KBM-7 (cell line): Measurements from ENCODE around the gene ZNF76.

Source experiments
- DNase-seq: peaks from one replicate; pipeline ENCODE4 v3.0.0-alpha.2; 2015
- in situ Hi-C: fragments of 300-500 bp; cut with MboI; formaldehyde crosslinking; loops from 2 replicates; pipeline ENCODE4 v1.14.3; 2020; ENCODE audit warnings: low sequenced_read_pairs, low pct_unique_long_range_greater_than_20kb, mixed read lengths

ZNF76 gene

DNA sequence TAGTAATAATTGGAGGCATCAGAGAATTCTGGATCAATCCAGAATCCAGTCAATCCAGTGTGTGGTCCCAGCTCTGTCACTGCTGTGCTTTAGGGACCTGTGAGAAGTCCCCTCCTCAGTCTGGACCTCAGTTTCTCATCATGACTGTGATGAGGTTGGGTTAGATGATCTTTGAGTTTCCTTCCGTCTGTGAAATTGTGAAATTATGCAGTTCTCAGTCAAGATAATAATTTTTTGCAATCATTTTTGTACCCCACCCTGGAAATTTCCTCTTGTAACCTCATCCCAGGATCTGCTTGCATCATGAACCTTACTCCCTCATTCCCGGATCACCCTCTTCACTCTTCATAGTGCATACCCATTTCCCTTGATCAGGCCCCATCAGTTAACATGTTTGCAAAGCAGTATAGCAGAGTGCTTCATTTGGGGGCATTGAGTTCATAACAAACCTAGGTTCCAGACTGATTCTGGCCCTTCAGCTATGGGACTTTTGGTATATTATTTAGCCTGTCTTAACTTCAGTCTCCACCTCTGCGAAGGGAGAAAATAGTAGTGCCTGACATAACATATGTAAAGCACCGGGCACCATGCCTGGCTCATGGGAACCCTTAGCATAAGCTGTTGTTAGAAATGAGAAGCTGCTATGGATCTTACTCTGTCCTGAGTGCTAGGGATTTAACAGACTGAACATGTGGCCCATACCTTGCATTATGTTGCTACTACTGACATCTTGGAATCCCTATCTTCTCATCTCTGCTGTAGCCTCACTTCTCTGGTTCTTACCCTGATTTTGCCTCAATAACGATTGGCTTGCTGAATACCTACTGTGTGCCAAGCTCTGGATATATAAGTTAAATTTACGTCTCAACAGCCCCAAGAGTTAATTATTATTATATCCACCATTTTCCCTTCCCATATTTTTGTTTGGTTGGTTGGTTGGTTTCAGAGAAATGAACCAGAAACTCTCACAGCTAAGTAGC, 1.3 kb downstream of the ZNF76 start:
- DNase-seq, result no peak
- in situ Hi-C loops, result no loop called here

DNA sequence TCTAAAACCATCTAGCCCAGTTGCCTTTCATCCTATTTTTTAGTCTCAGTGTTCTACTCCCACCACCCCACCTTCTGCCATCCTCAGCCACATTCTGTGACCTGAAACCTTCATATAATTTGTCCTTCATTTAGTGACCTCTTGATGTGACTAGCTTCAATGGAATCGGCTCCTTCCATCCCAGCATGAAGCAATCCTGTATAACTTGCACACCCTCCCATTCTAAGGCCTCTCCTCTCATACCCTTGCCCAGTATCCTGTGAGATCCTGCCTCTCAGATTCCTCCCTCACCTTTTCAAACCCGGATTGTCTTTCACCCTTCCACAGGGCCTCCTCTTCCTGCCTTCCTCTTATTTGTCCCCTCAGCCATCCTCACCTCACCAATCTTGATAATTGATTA, 3.1 kb downstream of the ZNF76 start:
- in situ Hi-C loops, result no loop called here

DNA sequence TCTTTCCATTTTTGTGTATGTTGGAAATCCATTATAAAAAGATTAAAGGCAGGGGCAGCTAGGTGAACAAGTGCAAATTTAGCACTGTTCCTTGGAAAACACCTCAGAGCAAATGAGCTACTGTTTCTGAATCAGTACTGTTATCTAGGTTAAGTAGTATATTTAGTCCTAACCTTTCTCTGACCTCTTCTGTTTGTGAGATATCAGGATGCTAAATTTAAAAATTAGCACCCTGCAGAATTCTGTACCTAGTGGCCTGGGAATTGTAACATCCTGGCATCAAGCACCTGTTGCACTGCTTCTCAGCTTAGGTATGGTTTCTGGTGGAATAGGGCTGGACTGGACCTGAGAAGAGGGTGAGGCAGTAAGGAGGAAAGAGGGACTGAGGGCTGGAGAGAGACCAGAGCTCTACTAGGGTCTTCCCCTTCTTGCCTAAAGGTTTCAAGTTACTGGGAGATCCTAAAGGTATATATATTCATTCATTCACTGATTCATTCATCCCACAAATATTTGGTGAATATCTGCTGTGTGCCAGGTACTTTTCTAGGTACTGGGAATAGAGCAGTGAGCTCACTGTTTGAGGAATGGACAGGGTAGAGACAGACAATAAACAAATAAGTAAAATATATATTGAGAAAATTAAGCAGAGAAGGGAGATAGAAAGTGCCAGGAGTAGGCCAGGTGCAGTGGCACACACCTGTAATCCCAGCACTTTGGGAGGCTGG, 5.2 kb downstream of the ZNF76 start:
- no peak for DNase-seq
- in situ Hi-C loops, result no loop called here

More for the DNA sequence above, 3.1 kb downstream of the ZNF76 start:
- no peak for DNase-seq

DNA sequence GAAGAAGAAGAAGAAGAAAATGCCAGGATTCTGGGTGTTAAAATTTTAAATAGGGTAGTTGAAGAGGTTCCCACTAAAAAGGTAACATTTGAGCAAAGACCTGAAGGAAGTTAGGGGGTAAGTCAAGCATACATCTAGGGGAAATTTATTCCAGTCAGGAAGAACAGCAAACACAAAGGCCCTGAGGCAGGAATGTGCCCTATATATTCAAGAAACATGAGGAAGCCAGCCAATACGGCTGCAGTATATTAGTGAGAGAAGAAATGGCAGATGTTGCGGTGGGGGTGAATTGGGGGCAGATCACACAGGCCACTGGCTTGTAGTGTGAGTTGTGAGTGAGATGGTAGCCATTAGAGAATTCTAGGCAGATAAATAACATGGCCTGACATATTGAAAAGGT, 6.0 kb downstream of the ZNF76 start:
- DNase-seq, result no peak
- in situ Hi-C loops, result no loop called here

DNA sequence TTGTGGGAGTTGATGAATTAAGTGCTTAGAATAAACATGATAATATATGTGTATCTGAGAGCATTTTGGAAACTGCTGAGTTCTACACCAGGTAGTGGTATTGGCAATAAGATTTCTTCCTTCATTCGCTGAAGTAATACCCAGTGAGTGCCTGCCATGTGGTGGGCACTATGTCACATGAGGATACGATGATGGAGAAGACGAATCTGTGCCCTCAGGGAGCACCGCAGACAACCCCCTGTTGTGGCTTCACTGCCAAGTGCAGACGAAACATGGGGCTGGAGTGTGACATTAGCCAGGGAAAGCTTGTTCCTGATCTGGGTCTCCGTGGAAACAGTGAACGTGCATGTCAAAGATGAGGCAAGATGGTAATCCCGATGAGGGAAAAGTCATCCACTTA, 7.9 kb downstream of the ZNF76 start:
- in situ Hi-C loops, result no loop called here
- no peak for DNase-seq

DNA sequence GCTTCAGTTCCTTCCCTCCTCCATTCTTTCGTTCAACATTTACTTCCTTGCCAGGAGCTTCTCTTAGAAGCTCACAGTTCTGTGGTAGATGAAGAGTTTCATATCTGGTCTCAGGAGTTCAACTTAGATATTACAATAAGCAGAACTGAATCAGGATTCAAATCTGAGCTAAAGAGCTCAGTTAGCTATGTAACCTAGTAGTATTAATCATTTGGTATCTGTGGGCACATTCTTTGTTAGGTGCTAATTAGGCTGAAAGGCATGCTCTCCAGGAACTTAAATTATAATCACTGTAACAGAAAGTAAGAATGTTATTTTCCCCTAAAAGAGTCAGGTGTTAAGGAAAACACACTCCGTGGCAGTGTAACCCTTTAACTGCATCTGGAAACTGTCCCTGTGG, 8.4 kb downstream of the ZNF76 start:
- no peak for DNase-seq
- in situ Hi-C loops, result no loop called here

DNA sequence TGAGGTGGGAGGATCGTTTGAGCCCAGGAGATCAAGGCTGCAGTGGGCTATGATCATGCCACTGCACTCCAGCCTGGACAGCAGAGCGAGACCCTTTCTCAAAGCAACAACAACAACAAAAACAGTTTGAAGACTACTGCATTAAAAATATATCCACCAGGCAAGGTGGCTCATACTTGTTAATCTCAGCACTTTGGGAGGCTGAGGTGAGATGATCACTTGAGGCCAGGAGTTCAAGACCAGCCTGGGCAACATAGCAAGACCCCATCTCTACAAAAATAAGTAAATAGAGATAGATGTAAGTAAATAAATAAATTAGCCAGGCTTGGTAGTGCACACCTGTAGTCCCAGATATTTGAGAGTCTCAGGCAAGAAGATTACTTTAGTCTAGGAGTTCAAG, 12.5 kb downstream of the ZNF76 start:
- in situ Hi-C loops, result no loop called here
- no peak for DNase-seq

DNA sequence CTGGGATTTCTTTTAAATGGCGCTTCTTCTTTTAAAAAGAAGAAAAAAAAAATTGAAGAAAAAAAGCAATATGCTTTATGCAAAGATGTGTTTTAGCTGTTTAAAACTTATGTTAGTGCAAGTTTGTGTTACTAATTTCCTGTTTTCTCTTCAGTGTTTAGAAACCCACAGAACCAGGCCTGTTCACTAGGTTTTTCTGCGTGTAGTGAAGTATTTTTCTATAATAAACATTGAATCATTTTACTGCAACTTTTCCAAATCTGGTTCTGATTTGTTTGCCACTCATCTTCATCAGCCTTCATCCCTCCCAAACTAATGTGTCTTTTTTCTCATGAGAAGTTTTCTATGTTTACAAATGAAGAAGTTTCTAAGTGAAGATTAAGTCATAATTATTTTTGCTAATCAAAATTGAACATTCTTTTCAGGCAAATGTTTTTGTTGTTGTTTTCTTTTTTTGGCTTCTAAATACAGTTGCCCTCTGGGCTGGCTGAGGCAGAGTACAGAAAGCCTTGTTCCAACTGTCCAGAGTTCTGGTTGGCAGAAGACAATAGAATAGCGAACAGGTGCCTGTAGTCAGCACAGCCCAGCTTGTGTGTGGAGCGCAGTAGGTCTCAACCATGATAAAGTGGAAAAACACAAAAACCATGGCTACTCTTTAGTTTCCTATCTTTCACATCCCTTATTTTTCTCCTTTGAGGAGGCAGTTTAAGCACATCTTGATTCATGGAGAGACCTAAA, 14.5 kb downstream of the ZNF76 start:
- DNase-seq, result no peak
- in situ Hi-C loops, result no loop called here

DNA sequence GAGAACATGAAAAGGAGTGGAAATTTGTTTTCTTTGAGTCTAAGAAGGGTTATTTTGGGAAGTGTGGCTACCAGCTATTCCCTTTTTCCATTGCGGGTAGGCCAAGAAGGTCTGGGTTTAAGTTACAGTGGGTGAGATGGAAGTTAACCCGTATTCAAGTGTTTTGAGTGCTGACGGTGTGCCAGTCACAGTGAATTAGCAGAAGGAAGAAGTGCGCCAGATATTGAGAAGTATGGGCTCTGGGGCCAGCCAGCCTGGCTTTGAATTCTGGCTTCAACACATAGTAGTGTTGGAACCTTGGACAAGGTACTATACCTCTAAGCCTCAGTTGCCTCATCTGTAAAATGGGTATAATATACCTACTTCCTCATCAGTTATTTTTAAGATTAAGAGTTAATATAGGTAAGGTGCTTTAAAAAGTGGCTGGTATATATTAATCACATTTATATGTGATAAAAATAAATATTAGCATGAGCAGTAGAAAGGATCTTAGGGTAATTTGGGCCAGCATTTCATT, 16.3 kb downstream of the ZNF76 start:
- no peak for DNase-seq
- in situ Hi-C loops, result no loop called here

DNA sequence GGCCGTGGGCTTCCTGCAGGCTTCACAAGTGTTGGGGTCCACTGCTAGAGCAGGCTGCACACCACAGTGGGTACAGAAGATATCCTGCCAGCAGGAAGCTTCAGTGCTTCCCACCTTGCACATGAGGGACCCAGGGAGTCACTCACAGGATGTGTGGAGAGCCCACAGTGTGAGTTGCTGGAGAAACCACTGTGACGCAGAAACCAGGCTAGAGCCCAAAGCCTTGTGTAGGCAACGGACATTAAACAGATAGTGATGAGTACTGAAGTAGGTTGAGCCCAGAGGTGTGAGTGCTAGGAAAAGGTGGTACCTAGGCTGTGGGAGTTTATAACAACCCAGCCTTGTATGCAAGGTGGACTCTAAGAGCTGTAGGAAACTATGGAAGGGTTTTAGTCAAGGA, 19.2 kb downstream of the ZNF76 start:
- DNase-seq, result no peak
- in situ Hi-C loops, result no loop called here

DNA sequence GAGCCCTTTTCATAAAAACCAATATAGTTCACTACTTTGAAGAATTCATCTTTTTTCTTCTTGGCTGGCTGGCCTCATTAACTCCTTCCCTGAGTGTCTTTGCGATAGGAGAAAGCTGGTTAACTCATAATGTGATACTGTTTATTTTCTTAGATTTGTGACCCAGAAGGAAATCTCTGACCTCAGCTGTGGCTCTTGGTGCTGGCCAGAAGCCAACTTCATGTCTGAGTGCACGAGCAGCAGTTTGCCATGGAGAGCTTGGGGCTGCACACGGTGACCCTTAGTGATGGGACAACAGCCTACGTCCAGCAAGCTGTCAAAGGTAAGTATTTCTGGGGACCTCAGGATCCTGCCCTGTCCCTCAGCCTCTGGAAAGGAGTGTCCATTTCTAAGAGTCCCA, 21.4 kb downstream of the ZNF76 start:
- in situ Hi-C loops, result no loop called here
- DNase-seq, result no peak

DNA sequence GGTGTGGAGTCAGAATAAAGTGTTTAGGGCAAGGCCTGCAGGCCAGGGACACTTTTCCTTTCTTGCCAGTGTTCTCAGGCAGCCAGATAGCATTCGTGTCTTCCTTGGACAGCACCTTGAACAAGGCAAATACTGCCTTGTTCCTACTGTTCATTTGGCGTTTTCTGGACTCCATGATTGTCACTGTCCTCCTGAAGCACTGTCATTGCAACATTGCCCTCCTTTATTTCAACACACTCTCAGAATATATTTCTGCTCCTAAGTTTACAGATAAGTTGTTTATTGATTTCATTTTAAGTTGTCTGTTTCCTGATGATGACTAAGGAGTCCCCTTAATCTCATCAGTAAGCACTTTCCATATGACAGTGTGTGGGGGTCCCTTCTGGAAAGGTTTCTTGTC, 22.9 kb downstream of the ZNF76 start:
- no peak for DNase-seq

DNA sequence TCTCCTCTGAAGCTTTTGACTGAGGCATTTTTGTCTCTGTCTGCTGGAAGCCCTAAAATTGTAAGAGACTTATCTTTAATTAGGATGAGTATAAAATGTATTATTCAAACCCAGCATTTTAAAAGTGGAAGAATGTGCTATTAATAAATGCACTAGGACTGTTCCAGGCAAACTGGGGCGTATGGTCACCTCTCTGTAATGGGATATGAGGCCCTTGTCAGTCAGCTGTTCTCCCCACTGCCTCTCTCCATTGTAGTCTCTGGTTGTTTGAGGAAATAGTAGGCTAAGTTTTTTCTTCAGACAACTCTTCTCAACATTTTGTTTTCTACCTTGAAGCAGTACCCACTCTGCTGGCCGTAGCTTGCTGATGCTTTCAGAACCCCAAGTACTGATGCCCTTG, 23.8 kb downstream of the ZNF76 start:
- in situ Hi-C loops, result no loop called here

More for the DNA sequence above, 22.9 kb downstream of the ZNF76 start:
- in situ Hi-C loops, result no loop called here

DNA sequence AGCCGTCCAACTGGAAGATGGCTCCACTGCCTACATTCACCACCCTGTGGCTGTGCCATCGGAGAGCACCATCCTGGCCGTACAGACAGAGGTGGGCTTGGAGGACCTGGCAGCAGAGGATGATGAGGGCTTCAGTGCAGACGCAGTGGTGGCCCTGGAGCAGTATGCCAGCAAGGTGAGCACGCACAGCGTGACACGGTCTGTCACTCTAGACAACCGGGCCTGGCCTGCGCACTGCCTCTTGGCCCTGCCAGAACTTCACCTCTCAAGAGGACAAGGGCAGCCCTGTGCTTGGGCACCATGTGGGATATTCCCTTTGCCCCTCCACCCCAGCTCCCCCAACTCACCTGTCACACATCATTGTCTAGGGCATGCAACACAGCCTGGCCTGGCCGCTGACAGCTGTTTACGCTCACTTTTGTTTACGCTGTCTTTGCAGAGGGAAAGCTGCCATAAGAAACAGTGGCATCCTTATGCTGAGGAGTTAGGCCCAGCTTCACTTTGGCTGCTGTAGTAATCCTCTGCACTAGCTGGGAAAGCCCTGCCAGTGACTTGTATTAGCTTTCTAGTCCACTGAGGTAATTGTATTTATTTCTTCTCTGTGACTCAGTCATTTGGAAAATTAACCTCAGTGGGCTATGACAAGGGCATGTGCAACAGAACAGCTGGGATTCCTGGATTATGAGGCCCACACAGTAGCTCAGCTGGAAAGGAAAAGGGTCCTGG, 28.3 kb downstream of the ZNF76 start:
- no peak for DNase-seq
- in situ Hi-C loops, result no loop called here

More for the DNA sequence above, 23.8 kb downstream of the ZNF76 start:
- no peak for DNase-seq

DNA sequence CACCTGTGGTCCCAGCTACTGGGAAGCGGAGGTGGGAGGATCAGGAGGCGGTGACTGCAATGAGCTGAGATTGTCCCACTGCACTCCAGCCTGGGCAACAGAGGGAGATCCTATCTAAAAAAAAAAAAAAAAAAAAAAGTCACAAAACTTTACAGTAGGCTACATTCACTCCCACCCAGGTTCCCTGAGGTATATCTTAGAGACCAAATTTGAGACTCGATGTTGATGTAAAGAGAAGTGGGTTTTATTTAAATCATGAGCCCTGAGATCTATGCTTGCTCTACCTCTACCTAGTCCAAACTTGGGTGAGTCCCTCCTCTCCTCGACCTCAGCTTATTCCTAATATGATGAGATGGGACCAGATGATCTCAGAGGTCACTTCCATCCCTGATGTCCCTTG, 29.3 kb downstream of the ZNF76 start:
- DNase-seq, result no peak
- in situ Hi-C loops, result no loop called here

DNA sequence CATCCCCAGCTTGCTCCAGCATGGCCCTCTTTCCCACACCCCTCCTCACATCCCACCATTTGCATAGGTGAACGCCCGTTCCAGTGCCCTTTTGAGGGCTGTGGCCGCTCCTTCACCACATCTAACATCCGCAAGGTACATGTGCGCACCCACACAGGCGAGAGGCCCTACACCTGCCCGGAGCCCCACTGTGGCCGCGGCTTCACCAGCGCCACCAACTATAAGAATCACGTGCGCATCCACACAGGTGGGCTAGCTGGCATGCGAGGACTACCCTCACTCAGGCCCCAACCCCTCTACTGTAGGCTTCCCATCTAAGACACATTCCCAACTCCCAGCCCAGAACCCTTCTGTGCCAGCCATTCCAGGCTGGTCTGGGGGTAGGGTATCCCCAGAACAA, 32.0 kb downstream of the ZNF76 start:
- DNase-seq, result no peak
- in situ Hi-C loops, result no loop called here

DNA sequence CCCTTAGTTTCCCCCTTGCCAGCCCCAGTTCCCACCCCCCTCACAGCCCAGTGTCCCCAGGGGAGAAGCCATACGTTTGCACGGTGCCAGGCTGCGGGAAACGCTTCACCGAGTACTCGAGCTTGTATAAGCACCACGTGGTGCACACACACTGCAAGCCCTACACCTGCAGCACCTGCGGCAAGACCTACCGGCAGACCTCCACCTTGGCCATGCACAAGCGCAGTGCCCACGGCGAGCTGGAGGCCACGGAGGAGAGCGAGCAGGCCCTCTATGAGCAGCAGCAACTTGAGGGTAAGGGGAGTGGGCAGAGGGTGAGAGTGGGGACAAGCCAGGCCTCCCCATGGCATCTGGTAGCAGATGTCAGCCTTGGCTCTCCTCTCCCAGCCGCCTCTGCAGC, 33.0 kb downstream of the ZNF76 start:
- DNase-seq, result no peak
- in situ Hi-C loops, result no loop called here

DNA sequence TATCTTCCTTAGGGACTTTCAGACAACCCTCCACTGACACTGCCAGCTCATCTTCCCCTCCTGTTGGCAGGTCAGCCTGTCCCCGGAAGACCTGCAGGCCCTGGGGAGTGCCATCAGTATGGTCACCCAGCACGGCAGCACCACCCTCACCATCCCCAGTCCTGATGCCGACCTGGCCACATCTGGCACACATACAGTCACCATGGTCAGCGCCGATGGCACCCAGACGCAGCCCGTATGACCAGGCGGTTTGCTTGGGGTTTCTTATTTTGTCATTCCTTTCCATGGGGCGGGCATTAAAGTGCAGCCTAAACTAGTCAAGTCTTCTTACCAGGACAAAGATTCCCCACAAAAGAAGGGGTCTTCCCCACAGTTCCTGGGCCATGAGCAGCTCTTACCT, 34.1 kb downstream of the ZNF76 start:
- DNase-seq, result no peak
- in situ Hi-C loops, result no loop called here
